HG03521 (cell line): Measurements from ENCODE around the gene MRAS.
"Not testable (repeated sequence)": the region's sequence is repeated elsewhere in the genome, so short reads cannot be mapped to it uniquely, and the experiment has no call there.

Experiments used
- ATAC-seq: cut with Tn5 transposase; IDR thresholded peaks from one replicate; pipeline ENCODE4 v1.9.1; 2021; ENCODE audit warnings: mild to moderate bottlenecking, moderate library complexity; ENCODE audit not compliant: unreplicated experiment

Gene MRAS

GRCh38 chr3:138442433-138442832, 94.1 kb downstream of the MRAS start:
- ATAC-seq, result no peak

- ATAC-seq, result no peak
These were observed 94.7 kb downstream of the MRAS start for GRCh38 chr3:138443091-138443490.

GRCh38 chr3:138443521-138444503, 95.4 kb downstream of the MRAS start:
- ATAC-seq, result no peak

GRCh38 chr3:138445236-138445635, 96.9 kb downstream of the MRAS start:
- ATAC-seq, result no peak

DNA sequence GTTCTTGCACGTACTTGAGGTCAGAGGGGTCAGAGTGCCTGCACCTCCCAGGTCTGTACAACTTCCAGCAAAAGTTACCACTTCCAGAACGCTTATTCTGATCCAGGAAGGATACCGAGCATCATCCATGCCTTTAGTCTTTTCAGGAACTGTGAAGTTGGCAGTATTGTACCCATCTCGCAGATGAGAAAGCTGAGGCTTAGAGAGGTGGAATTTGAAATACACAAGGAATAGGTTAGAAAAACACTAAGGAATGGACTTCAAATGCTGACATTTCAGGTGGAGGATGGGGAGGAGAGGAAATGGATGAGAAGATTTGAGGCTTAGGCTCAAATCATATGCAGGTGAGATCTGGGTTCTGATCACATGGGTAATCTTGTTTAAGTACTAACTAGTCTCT, 97.3 kb downstream of the MRAS start:
- ATAC-seq, result no peak

GRCh38 chr3:138448631-138449030, 100.3 kb downstream of the MRAS start:
- ATAC-seq, result no peak

DNA sequence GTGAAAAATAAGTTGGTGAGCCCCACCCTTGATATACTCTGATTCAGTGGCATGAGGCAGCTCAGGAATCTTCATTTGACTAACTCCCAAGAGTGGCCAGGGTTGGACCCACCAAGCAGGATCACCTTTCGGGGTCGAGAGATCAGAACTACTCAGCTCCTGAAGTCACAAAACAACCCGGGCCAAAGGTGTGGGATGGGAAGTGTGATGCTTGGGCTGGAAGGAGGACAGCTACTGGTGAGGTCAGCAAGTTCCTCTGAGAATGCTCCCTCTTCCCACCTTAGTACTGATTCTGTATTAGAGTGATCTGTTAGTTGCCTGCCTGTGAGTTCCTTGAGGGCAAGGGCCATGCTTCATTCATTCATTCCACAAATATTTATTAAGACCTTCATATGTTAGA, 101.1 kb downstream of the MRAS start:
- ATAC-seq, result no peak

DNA sequence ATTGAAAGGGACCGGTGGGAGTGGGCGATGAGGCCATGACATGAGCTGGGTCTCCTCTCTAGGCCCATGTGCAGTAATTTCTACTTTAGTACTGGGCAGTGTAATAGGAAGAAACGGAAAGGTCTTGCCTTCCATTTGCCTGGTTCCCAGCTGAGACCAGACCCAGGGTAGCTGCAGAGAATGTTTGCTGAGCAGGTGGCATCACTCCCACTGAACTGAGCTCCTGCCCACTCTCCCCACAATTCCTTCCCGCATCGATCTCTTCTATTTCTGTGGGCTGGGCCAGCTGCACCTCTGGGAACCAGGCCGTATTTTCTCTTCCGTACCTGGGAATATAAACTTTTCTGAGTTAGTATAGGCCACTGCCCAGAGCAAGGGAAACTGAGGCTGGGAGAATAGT, 101.8 kb downstream of the MRAS start:
- ATAC-seq, result no peak

GRCh38 chr3:138450704-138451424, 102.5 kb downstream of the MRAS start:
- ATAC-seq, result no peak

GRCh38 chr3:138451595-138452162, 103.3 kb downstream of the MRAS start:
- ATAC-seq, result no peak

DNA sequence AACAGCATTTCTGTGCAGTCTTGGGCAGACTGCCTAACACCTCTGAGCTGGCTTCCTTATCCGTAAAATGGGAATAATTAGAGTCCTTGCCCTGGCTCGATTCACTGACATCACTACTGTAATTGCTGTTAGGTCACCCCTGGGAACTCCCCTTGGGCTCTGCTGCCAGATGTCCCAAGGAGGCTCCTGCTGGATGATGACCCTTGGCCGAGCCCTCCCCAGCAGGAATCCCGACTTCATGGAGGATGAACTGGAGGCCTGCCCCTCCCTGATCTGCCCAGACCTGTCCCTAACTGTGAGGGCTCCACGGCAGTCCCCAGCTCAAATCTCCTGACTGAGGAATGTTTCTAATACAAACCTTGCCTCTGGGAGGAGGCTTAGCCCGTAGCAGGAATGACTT, 104.1 kb downstream of the MRAS start:
- ATAC-seq, result no peak

DNA sequence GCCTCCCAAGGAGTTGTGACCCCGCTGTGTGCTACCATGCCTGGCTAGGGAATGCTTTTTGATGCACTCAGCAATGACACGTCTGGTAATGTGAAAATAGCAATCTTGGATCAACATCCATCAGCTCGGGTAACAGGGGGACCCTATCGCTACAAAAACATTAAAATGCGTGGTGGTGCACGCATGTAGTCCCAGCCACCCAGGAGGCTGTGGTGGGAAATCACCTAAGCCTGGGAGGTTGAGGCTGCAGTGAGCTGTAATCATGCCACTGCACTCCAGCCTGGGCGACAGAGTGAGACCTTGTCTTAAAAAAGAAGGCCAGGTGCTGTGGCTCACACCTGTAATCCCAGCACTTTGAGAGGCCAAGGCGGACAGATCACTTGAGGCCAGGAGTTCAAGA, 105.6 kb downstream of the MRAS start:
- ATAC-seq, result not testable (repeated sequence)
